Measurements from ENCODE around the gene XYLT2. TPM values are rescaled to one million over a fixed set of nuclear protein-coding genes. Genes with fewer than 3 reads are reported as not detected.
A peak's percentile ranks its signal among the peaks of the same experiment; 100 is the strongest.

XYLT2 gene
- total and polyA plus RNA-seq, 9 of the 15 experiments (the other 6 are each of a cell fraction or from before 2014, with no cell fraction given) = 0.63 to 9.1 (median 4.3) TPM

GRCh38 chr17:50319306-50320004 is 26.5 kb upstream of the XYLT2 start (continued):
- TF ChIP-seq HDAC3 (IDR thresholded peaks at IDR 0.05; ENCODE audit: borderline replicate concordance, partially characterized antibody) (no peak), PHB2 (IDR thresholded peaks at IDR 0.05; ENCODE audit: low read depth) (no peak), TCF7L2 (IDR thresholded peaks at IDR 0.05; ENCODE audit: low read depth, low read length) (no peak), NCOA2 (IDR thresholded peaks at IDR 0.05; ENCODE audit: partially characterized antibody in 2 of 2) (no peak), POU5F1 (IDR thresholded peaks at IDR 0.05; ENCODE audit: borderline replicate concordance, low read depth, low read length, partially characterized antibody) (no peak), GABPA (tag; conservative IDR thresholded peaks at IDR 0.05; ENCODE audit: low read depth) (no peak), CBX8 (IDR thresholded peaks at IDR 0.05; ENCODE audit: borderline replicate concordance, extremely low read depth, low read depth, low read length, poor library complexity, severe bottlenecking) (no peak), ZNF398 (CRISPR knock-in tag; IDR thresholded peaks at IDR 0.05) (no peak), U2AF2 (optimal IDR thresholded peaks at IDR 0.05; ENCODE audit: low read depth, low read length) (no peak), KDM5B (IDR thresholded peaks at IDR 0.05; ENCODE audit: insufficient replicate concordance, low read depth, low read length) (no peak), TFAP4 (CRISPR knock-in tag; IDR thresholded peaks at IDR 0.05; ENCODE audit: borderline replicate concordance) (no peak), CTCF (IDR thresholded peaks at IDR 0.05 in 2 of 3, conservative IDR thresholded peaks at IDR 0.05 in 1 of 3; ENCODE audit: insufficient read depth in 2 of 3, low read depth in 1 of 3, low read length in 3 of 3) (no peak), TSHZ1 (CRISPR knock-in tag; IDR thresholded peaks at IDR 0.05) (peak; percentile 64; the same call in 1 of the 2 replicates), HMG20B (CRISPR knock-in tag; IDR thresholded peaks at IDR 0.05) (no peak), FOXP1 (CRISPR knock-in tag; IDR thresholded peaks at IDR 0.05) (no peak), XRCC3 (IDR thresholded peaks at IDR 0.05) (no peak), NFATC3 (IDR thresholded peaks at IDR 0.05) (no peak), PCBP2 (IDR thresholded peaks at IDR 0.05; ENCODE audit: low read depth, low read length, poor library complexity, severe bottlenecking) (no peak), MAFG (tag; conservative IDR thresholded peaks at IDR 0.05) (no peak)

All from K562 (cell line).